HUES48 (cell line): ENCODE results near the gene BDH1.
"Not testable (repeated sequence)": the region's sequence is repeated elsewhere in the genome, so short reads cannot be mapped to it uniquely, and the experiment has no call there.

Experiments
- H3K27ac ChIP-seq: one replicate; pipeline ENCODE4 v1.7.0; 2013; ENCODE audit warnings: low read depth, low read length, inconsistent platforms
- H3K27me3 ChIP-seq: 2 replicates; pipeline ENCODE4 v1.6.1; 2013; ENCODE audit warnings: mild to moderate bottlenecking, low read length; ENCODE audit not compliant: control insufficient read depth, insufficient read depth
- H3K36me3 ChIP-seq: 2 replicates; pipeline ENCODE4 v1.6.1; 2013; ENCODE audit warnings: low read length; ENCODE audit not compliant: control insufficient read depth, insufficient read depth
- H3K4me1 ChIP-seq: 2 replicates; pipeline ENCODE4 v1.6.1; 2013; ENCODE audit warnings: mild to moderate bottlenecking, low read length; ENCODE audit not compliant: control insufficient read depth, insufficient read depth
- H3K4me3 ChIP-seq: 2 replicates; pipeline ENCODE4 v1.5.1; 2013; ENCODE audit warnings: mild to moderate bottlenecking, low read depth, low read length
- H3K9ac ChIP-seq: 2 replicates; pipeline ENCODE4 v1.6.1; 2013; ENCODE audit warnings: mild to moderate bottlenecking, low read depth, low read length, moderate library complexity
- H3K9me3 ChIP-seq: 2 replicates; pipeline ENCODE4 v1.6.1; 2013; ENCODE audit warnings: low read length; ENCODE audit not compliant: control insufficient read depth, insufficient read depth

Gene BDH1

GRCh38 chr3:197593046-197593380 is 37.2 kb upstream of the BDH1 start:
- Histone ChIP-seq H3K9ac (no peak overlapping the region), H3K27ac (no peak overlapping the region), H3K27me3 (no peaks in the 10 kb centered on the region), H3K36me3 (no peaks in the 10 kb centered on the region), H3K9me3 (no peaks in the 10 kb centered on the region), H3K4me3 (no peak overlapping the region), H3K4me1 (no peaks in the 10 kb centered on the region)

GRCh38 chr3:197592361-197593045 is 36.7 kb upstream of the BDH1 start:
- no peaks in the 10 kb centered on the region for H3K4me1 ChIP-seq
- H3K9me3 ChIP-seq: no peaks in the 10 kb centered on the region
- no peaks in the 10 kb centered on the region for H3K36me3 ChIP-seq
- no peak overlapping the region for H3K27ac ChIP-seq
- H3K4me3 ChIP-seq: no peak overlapping the region
- no peak overlapping the region for H3K9ac ChIP-seq
- H3K27me3 ChIP-seq: no peaks in the 10 kb centered on the region

- no peaks in the 10 kb centered on the region for H3K9me3 ChIP-seq
- no peaks in the 10 kb centered on the region for H3K27me3 ChIP-seq
- no peaks in the 10 kb centered on the region for H3K36me3 ChIP-seq
- no peak overlapping the region for H3K4me3 ChIP-seq
- no peak overlapping the region for H3K9ac ChIP-seq
- H3K27ac ChIP-seq: no peak overlapping the region
- H3K4me1 ChIP-seq: no peaks in the 10 kb centered on the region
Measured at GRCh38 chr3:197591816-197592215, 36.0 kb upstream of the BDH1 start.

- Histone ChIP-seq H3K27ac (no peak overlapping the region), H3K9me3 (no peaks in the 10 kb centered on the region), H3K27me3 (no peaks in the 10 kb centered on the region), H3K4me3 (no peak overlapping the region), H3K9ac (no peak overlapping the region), H3K4me1 (no peaks in the 10 kb centered on the region), H3K36me3 (no peaks in the 10 kb centered on the region)
Measured at GRCh38 chr3:197590313-197590962, 34.7 kb upstream of the BDH1 start.

- no peaks in the 10 kb centered on the region for H3K9me3 ChIP-seq
- H3K9ac ChIP-seq: no peak overlapping the region
- no peak overlapping the region for H3K4me3 ChIP-seq
- H3K27me3 ChIP-seq: no peaks in the 10 kb centered on the region
- H3K4me1 ChIP-seq: no peaks in the 10 kb centered on the region
- H3K27ac ChIP-seq: no peak overlapping the region
- no peaks in the 10 kb centered on the region for H3K36me3 ChIP-seq
Measured at GRCh38 chr3:197589545-197589944, 33.8 kb upstream of the BDH1 start.

GRCh38 chr3:197586768-197587167 is 31.0 kb upstream of the BDH1 start:
- not testable (repeated sequence) for H3K36me3 ChIP-seq, H3K27ac ChIP-seq, H3K9me3 ChIP-seq, H3K4me1 ChIP-seq, H3K9ac ChIP-seq, H3K27me3 ChIP-seq, H3K4me3 ChIP-seq

- Histone ChIP-seq H3K36me3 (no peaks in the 10 kb centered on the region), H3K27ac (no peak overlapping the region)
Measured at GRCh38 chr3:197586181-197586580, 30.4 kb upstream of the BDH1 start.

GRCh38 chr3:197584733-197585132 is 29.0 kb upstream of the BDH1 start:
- H3K27me3 ChIP-seq: no peaks in the 10 kb centered on the region
- no peak overlapping the region for H3K27ac ChIP-seq
- H3K4me1 ChIP-seq: peaks cover 9% of the 10 kb centered on the region
- H3K36me3 ChIP-seq: no peaks in the 10 kb centered on the region
- no peak overlapping the region for H3K4me3 ChIP-seq
- no peaks in the 10 kb centered on the region for H3K9me3 ChIP-seq
- no peak overlapping the region for H3K9ac ChIP-seq

More at GRCh38 chr3:197586181-197586580, 30.4 kb upstream of the BDH1 start:
- H3K9me3 ChIP-seq: no peaks in the 10 kb centered on the region
- H3K4me3 ChIP-seq: no peak overlapping the region
- H3K9ac ChIP-seq: no peak overlapping the region
- no peaks in the 10 kb centered on the region for H3K4me1 ChIP-seq
- no peaks in the 10 kb centered on the region for H3K27me3 ChIP-seq

- Histone ChIP-seq H3K4me1 (peaks cover 15% of the 10 kb centered on the region), H3K9me3 (peaks cover 4% of the 10 kb centered on the region; the same call in 1 of the 2 replicates), H3K9ac (no peak overlapping the region), H3K36me3 (no peaks in the 10 kb centered on the region), H3K27ac (no peak overlapping the region), H3K4me3 (no peak overlapping the region), H3K27me3 (no peaks in the 10 kb centered on the region)
Measured at GRCh38 chr3:197583371-197583770, 27.6 kb upstream of the BDH1 start.

GRCh38 chr3:197580253-197580691 is 24.5 kb upstream of the BDH1 start:
- H3K36me3 ChIP-seq: no peaks in the 10 kb centered on the region
- H3K27ac ChIP-seq: peak overlapping the region; percentile 46
- H3K4me1 ChIP-seq: peaks cover 28% of the 10 kb centered on the region
- H3K9ac ChIP-seq: no peak overlapping the region
- no peaks in the 10 kb centered on the region for H3K27me3 ChIP-seq
- H3K9me3 ChIP-seq: peaks cover 4% of the 10 kb centered on the region; the same call in 1 of the 2 replicates
- no peak overlapping the region for H3K4me3 ChIP-seq

- H3K9me3 ChIP-seq: peaks cover 4% of the 10 kb centered on the region; the same call in 1 of the 2 replicates
- no peaks in the 10 kb centered on the region for H3K27me3 ChIP-seq
- H3K4me3 ChIP-seq: no peak overlapping the region
- H3K4me1 ChIP-seq: peaks cover 45% of the 10 kb centered on the region
- H3K27ac ChIP-seq: no peak overlapping the region
- no peaks in the 10 kb centered on the region for H3K36me3 ChIP-seq
- no peak overlapping the region for H3K9ac ChIP-seq
Measured at GRCh38 chr3:197578376-197578775, 22.6 kb upstream of the BDH1 start.
